Fibroblast of skin of right biceps (primary cell): ENCODE measurements around the gene PTGES3L.
A peak's percentile ranks its signal among the peaks of the same experiment; 100 is the strongest.
"Not testable (repeated sequence)": the region's sequence is repeated elsewhere in the genome, so short reads cannot be mapped to it uniquely, and the experiment has no call there.

ENCODE experiments used
- DNase-seq: peaks from one replicate; pipeline ENCODE4 v3.0.0-alpha.2; 2013

Gene PTGES3L

GRCh38 chr17:42980274-42980765 is 440 bp upstream of the PTGES3L start, which contains the start of gene RUNDC1:
TSS of gene RUNDC1 (plus strand) at chr17:42980565. CDS start at chr17:42980577, 12 bp downstream.
- DNase-seq = peak; percentile 87

GRCh38 chr17:42975701-42976100 is 4.2 kb downstream of the PTGES3L start:
- DNase-seq = not testable (repeated sequence)

- DNase-seq = no peak
Observed at GRCh38 chr17:42975265-42975664, 4.6 kb downstream of the PTGES3L start.

DNA sequence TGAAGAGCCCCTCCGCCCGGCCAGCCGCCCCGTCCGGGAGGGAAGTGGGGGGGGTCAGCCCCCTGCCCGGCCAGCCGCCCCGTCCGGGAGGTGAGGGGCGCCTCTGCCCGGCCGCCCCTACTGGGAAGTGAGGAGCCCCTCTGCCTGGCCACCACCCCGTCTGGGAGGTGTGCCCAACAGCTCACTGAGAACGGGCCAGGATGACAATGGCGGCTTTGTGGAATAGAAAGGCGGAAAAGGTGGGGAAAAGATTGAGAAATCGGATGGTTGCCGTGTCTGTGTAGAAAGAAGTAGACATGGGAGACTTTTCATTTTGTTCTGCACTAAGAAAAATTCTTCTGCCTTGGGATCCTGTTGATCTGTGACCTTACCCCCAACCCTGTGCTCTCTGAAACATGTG is 6.6 kb downstream of the PTGES3L start:
- DNase-seq = not testable (repeated sequence)

DNA sequence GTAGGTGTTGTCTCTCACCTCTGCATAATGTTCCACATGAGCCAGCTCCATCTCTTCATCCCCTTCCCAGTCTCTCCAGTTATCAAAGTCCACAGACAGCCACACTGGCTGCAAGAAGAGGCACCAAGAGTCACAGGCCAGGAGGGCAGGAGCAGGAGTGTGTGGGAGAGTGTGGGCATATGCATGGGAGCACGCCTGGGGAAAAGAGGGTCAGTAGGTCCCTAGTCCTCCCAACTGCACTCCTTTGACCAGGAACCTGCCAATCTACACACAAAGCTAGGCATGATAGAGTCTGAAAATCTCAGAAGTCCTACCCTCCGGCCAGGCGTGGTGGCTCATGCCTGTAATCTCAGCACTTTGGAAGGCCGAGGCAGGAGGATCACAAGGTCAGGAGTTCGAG is 8.3 kb downstream of the PTGES3L start:
- DNase-seq = no peak

GRCh38 chr17:42969001-42969581 is 10.8 kb downstream of the PTGES3L start:
- DNase-seq = peak; percentile 8

DNA sequence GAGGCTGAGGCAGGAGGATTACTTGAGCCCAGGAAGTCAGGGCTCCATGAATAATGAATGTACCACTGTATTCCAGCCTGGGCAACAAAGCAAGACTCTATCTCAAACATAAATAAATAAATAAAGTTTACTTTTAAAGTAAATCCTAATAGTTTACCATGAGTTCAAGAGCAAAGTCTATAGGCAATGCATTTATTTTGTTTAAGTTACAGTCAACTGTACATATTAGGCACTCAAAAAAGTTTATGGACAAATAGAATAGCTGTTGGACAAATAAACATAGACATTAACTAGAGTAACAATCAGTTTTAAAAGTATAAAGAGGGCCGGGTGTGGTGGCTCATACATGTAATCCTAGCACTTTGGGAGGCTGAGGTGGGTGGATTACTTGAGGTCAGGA is 12.0 kb downstream of the PTGES3L start:
- DNase-seq = no peak

GRCh38 chr17:42964161-42964932 is 15.5 kb downstream of the PTGES3L start, which contains the start of gene AARSD1:
TSS of gene AARSD1 (minus strand) at chr17:42964454. CDS start at chr17:42964440, 14 bp downstream.
- peak; percentile 93 for DNase-seq

GRCh38 chr17:42953669-42954068 is 26.2 kb downstream of the PTGES3L start:
- DNase-seq = no peak

GRCh38 chr17:42950044-42950783 is 29.7 kb downstream of the PTGES3L start:
- no peak for DNase-seq

- DNase-seq = no peak
Observed at GRCh38 chr17:42946812-42947211, 33.1 kb downstream of the PTGES3L start.

DNA sequence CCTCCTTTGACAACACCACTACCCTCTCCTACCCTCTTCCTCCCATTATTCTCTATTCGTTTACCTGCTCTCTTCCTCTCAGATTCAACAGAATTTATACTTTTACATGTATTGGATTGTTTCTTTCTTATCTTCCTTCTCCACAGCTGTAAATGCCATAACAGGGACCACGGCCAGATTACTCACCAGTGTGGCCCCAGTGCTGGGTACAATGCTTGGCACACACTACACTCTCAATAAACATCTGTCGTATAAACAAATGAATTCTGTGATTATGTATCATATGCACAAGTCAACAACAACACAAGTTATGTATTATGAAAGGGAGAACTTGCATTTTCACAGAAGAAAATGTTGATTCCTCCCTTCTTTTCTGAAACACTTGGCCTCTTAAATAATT is 35.7 kb downstream of the PTGES3L start:
- DNase-seq = no peak

DNA sequence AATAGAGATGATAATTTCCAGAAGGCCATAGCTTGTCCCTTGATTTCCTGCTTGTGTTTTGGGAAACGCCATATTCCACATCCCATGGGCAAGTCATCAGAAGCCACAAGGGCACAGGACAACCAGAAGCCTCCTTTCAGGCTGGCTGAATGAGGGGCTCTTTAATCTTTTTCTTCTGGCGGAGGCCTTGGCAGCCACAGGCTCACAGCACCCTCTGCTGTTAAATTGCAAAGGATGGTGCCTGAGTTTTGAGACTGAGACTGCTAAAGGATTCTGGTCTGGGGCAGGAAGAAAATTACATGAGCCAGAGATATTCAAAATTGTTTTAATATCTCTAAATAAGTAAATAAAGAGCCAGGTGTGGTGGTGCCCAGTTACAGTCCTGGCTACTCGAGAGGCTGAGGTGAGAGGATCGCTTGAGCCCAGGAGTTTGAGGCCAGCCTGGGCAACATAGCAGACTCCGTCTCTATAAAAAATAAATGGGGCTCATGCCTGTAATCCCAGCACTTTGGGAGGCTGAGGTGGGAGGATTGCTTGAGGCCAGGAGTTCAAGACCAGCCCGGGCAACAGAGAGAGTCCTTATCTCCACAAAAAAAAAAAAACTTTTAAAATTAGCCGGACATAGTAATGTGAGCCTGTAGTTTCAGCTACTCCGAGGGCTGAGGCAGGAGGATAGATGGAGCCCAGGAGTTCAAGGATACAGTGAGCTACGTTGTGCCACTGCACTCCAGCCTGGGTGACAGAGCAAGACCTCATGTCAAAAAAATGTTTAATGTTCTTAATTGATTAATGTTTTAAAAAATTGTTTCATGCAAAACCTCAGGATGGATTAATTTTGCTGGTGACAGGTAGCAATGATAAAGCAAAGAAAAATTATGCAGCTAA is 41.9 kb downstream of the PTGES3L start:
- peak; percentile 54 for DNase-seq

GRCh38 chr17:42929497-42929844 is 50.4 kb downstream of the PTGES3L start:
- DNase-seq = no peak

DNA sequence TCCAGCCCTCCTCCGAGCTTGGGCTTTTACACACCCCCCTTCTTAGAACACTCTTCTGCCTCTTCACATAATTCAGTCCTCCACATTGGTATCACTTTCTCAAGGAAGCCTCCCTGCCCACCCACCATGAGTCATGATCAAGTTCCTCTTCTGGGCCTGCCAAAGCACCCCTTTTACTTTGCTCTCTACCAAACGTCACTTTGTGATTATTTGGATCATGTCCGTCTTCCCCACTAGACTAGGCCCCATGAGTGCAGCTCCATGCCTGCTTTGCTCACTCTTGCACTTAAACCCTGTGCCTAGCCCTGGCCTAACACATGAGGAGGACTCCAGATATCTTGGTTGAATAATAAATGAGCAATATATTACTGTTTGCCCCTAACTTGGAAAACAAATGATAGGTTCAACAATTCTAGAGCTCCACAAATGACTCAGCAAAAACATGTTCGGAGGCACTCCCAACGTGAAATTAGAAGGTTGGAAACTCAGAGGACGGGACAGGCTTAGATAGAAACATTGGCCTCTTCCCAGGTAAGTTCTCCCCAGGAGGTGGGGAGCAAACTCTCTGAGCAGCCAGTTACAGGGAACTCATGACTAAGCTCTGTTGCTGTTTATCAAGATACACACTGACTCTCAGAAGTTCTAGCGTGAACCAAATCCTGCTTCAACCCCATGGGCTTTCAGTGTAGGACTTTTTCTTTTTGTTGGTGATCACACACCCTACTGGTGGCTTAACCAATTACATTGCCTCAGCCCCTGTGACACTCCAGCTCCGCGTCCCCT is 51.0 kb downstream of the PTGES3L start:
- DNase-seq = peak; percentile 71

DNA sequence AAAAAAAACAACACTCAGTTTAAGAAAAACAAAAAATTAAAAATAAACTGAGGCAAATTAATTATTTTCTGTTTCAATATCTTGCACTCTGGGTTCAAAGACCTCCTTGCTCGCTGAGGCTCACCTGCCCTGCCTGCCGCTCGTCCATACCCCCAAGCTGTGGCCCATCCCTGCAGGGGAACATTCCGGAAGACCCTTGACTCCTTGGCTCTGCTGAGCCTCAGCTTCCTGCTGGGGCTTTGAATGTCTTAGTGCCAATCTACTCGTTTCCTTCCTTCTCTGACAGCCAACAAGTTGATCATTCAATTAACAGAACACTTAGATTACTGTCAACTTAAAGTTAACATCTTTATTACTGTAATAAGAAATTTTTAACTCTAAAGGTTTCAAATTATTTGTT is 55.0 kb downstream of the PTGES3L start:
- no peak for DNase-seq

DNA sequence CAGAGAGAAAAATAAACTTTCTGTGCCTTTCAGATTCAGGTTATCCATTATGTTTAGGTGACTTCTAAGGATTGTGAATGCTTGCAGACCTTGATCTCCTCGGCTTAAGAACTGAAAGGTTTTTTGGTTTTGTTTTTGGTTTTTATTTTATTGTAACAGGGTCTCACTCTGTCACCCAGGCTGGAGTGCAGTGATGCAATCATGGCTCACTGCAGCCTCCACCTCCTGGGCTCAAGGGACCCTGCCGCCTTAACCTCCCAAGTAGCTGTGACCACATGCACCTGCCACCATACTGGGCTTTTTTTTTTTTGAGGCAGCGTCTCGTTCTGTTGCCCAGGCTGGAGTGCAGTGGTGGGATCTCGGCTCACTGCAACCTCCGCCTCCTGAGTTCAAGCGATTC is 56.4 kb downstream of the PTGES3L start:
- DNase-seq = not testable (repeated sequence)

- no peak for DNase-seq
Observed at GRCh38 chr17:42922294-42922693, 57.6 kb downstream of the PTGES3L start.

GRCh38 chr17:42920922-42921321 is 59.0 kb downstream of the PTGES3L start:
- no peak for DNase-seq

- DNase-seq = no peak
Observed at GRCh38 chr17:42920106-42920900, 59.6 kb downstream of the PTGES3L start.
